Measurements from ENCODE around the gene ZC2HC1C.
A peak's percentile ranks its signal among the peaks of the same experiment; 100 is the strongest.
"Not testable (repeated sequence)": the region's sequence is repeated elsewhere in the genome, so short reads cannot be mapped to it uniquely, and the experiment has no call there.

The ZC2HC1C gene

DNA sequence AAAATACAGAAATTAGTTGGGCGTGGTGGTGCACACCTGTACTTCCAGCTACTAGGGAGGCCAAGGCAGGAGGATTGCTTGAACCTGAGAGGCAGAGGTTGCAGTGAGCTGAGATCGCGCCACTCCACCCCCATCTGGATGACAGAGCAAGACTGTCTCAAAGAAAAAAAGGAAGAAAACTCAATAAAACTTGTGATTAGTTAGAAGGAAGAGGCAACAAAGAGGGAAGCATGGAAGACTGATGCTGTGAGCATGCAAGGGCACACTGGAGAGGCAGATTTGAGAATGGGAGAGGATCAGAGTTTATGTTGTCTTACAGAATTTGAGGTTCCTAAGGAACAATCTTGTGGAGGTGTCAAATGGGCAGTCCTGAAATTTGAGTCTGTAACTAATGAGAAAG is 2.8 kb upstream of the ZC2HC1C start:
- DNase-seq (ENCODE audit: low read depth in 1 of 2, low spot score in 1 of 2), result no peak
- no peak overlapping the region for H3K4me3 ChIP-seq (replicated peaks; ENCODE audit: insufficient read depth, low read length)
- no peak for TF ChIP-seq SPI1 (IDR thresholded peaks at IDR 0.05; ENCODE audit: borderline replicate concordance, low read depth)
- no peak for TF ChIP-seq GABPA (IDR thresholded peaks at IDR 0.05; ENCODE audit: low read depth)
- TF ChIP-seq, protein P1, sequence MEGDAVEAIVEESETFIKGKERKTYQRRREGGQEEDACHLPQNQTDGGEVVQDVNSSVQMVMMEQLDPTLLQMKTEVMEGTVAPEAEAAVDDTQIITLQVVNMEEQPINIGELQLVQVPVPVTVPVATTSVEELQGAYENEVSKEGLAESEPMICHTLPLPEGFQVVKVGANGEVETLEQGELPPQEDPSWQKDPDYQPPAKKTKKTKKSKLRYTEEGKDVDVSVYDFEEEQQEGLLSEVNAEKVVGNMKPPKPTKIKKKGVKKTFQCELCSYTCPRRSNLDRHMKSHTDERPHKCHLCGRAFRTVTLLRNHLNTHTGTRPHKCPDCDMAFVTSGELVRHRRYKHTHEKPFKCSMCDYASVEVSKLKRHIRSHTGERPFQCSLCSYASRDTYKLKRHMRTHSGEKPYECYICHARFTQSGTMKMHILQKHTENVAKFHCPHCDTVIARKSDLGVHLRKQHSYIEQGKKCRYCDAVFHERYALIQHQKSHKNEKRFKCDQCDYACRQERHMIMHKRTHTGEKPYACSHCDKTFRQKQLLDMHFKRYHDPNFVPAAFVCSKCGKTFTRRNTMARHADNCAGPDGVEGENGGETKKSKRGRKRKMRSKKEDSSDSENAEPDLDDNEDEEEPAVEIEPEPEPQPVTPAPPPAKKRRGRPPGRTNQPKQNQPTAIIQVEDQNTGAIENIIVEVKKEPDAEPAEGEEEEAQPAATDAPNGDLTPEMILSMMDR (IDR thresholded peaks at IDR 0.05; ENCODE audit: insufficient read depth, low read length), result no peak
- TF ChIP-seq, protein P2, sequence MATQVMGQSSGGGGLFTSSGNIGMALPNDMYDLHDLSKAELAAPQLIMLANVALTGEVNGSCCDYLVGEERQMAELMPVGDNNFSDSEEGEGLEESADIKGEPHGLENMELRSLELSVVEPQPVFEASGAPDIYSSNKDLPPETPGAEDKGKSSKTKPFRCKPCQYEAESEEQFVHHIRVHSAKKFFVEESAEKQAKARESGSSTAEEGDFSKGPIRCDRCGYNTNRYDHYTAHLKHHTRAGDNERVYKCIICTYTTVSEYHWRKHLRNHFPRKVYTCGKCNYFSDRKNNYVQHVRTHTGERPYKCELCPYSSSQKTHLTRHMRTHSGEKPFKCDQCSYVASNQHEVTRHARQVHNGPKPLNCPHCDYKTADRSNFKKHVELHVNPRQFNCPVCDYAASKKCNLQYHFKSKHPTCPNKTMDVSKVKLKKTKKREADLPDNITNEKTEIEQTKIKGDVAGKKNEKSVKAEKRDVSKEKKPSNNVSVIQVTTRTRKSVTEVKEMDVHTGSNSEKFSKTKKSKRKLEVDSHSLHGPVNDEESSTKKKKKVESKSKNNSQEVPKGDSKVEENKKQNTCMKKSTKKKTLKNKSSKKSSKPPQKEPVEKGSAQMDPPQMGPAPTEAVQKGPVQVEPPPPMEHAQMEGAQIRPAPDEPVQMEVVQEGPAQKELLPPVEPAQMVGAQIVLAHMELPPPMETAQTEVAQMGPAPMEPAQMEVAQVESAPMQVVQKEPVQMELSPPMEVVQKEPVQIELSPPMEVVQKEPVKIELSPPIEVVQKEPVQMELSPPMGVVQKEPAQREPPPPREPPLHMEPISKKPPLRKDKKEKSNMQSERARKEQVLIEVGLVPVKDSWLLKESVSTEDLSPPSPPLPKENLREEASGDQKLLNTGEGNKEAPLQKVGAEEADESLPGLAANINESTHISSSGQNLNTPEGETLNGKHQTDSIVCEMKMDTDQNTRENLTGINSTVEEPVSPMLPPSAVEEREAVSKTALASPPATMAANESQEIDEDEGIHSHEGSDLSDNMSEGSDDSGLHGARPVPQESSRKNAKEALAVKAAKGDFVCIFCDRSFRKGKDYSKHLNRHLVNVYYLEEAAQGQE (IDR thresholded peaks at IDR 0.05; ENCODE audit: insufficient replicate concordance, low read depth), result no peak
- no peak for TF ChIP-seq POLR2AphosphoS5 (IDR thresholded peaks at IDR 0.05; ENCODE audit: low read depth)
- no peak overlapping the region for H3K27ac ChIP-seq (replicated peaks)
- no peaks in the 10 kb centered on the region for H3K27me3 ChIP-seq (ENCODE audit: insufficient read depth, poor library complexity, severe bottlenecking)

DNA sequence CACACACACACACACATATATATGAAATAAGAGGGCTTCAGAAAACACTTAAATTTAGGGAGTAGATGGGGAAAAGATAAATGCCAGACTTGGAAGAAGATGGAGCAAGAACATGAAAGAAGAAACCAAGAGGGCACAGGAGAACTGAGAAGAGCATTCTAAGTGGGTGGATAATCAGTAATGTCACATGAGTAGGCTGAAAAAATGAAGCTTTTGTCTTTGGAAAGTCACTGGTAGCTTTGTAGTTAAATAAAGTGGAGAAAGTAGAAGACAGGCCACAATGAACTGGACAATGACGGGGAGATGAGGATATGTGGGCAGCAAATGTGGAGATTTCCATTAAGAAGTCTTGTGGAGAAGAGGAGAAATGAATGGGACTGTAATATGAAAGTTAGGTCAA is 2.2 kb upstream of the ZC2HC1C start:
- Histone ChIP-seq H3K27me3 (ENCODE audit: insufficient read depth, poor library complexity, severe bottlenecking) (no peaks in the 10 kb centered on the region), H3K27ac (replicated peaks) (no peak overlapping the region), H3K4me3 (replicated peaks; ENCODE audit: insufficient read depth, low read length) (no peak overlapping the region)
- no peak for DNase-seq (ENCODE audit: low read depth in 1 of 2, low spot score in 1 of 2)
- TF ChIP-seq SPI1 (IDR thresholded peaks at IDR 0.05; ENCODE audit: borderline replicate concordance, low read depth) (no peak), GABPA (IDR thresholded peaks at IDR 0.05; ENCODE audit: low read depth) (no peak), POLR2AphosphoS5 (IDR thresholded peaks at IDR 0.05; ENCODE audit: low read depth) (no peak)
- TF ChIP-seq, protein P1 (IDR thresholded peaks at IDR 0.05; ENCODE audit: insufficient read depth, low read length), result no peak
- TF ChIP-seq, protein P2 (IDR thresholded peaks at IDR 0.05; ENCODE audit: insufficient replicate concordance, low read depth), result no peak

DNA sequence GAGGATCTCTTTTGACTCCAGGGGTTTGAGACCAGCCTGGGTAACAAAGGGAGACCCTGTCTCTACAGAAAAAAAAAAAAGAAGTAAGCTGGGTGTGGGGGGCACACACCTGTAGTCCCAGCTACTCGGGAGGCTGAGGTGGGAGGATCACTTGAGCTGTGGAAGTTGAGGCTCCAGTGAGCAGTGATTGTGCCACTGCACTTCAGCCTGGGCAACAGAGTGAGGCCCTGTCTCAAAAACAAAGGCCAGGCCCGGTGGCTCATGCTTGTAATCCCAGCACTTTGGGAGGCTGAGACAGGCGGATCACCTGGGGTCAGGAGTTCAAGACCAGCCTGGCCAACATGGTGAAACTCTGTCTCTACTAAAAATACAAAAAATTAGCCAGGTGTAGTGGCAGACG is 1.7 kb upstream of the ZC2HC1C start:
- DNase-seq (ENCODE audit: low read depth in 1 of 2, low spot score in 1 of 2); H3K27me3 ChIP-seq (ENCODE audit: insufficient read depth, poor library complexity, severe bottlenecking); H3K27ac ChIP-seq (replicated peaks); H3K4me3 ChIP-seq (replicated peaks; ENCODE audit: insufficient read depth, low read length): not testable (repeated sequence)

DNA sequence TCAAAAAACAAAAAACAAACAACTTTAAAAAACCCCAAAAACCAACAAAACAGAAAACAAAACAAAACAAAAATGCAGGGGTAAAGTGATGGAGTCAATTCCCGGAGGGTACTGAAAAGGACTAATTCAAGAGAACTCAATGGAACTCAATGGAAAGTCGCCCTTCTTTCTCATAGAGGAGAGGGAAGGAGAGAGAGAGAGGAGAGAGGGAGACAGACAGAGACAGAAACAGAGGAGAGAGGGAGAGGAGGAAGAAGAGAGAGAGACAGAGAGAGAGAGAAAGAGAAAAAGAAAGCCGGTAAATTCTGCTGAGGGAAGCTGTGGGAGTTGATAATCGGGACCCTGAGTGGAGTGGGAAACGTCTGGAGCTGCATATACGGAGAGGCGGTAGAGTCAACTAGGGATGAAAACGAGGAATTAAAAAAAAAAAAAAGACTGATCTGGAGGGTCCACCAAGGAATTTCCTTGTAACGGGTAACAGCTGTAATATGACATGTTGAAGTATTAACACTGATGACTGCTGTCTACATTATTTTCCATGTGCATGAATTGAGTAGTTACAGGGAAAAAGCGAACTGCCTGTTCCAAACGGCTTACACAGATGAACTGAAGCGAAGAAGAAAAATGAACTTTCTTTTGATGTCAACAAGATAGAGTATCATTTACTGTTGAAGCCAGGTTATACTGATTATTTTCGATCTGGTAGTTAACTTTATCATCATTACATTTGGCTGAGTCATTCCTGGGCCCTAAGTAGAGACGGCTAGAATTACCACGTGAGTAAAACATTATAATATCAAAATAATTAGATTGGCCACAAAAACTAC is 934 bp upstream of the ZC2HC1C start:
- no peaks in the 10 kb centered on the region for H3K27me3 ChIP-seq (ENCODE audit: insufficient read depth, poor library complexity, severe bottlenecking)
- no peak for DNase-seq (ENCODE audit: low read depth in 1 of 2, low spot score in 1 of 2)
- H3K27ac ChIP-seq (replicated peaks), result peak overlapping the region; percentile 54
- TF ChIP-seq, protein P2 (IDR thresholded peaks at IDR 0.05; ENCODE audit: insufficient replicate concordance, low read depth), result no peak
- TF ChIP-seq GABPA (IDR thresholded peaks at IDR 0.05; ENCODE audit: low read depth), result no peak
- no peak for TF ChIP-seq POLR2AphosphoS5 (IDR thresholded peaks at IDR 0.05; ENCODE audit: low read depth)
- TF ChIP-seq SPI1 (IDR thresholded peaks at IDR 0.05; ENCODE audit: borderline replicate concordance, low read depth), result no peak
- TF ChIP-seq, protein P1 (IDR thresholded peaks at IDR 0.05; ENCODE audit: insufficient read depth, low read length), result no peak
- peak overlapping the region; percentile 40 for H3K4me3 ChIP-seq (replicated peaks; ENCODE audit: insufficient read depth, low read length)
